CD4-positive, alpha-beta T cell treated with Interleukin-15 for 1 hour (primary cell): ENCODE data around the gene CACNA1C.

Experiments used
- DNase-seq: peaks from one replicate; pipeline ENCODE4 v3.0.0-alpha.2; 2020

The CACNA1C gene

GRCh38 chr12:2616763-2617162 lies 564.0 kb downstream of the CACNA1C start:
- DNase-seq, result no peak

DNA sequence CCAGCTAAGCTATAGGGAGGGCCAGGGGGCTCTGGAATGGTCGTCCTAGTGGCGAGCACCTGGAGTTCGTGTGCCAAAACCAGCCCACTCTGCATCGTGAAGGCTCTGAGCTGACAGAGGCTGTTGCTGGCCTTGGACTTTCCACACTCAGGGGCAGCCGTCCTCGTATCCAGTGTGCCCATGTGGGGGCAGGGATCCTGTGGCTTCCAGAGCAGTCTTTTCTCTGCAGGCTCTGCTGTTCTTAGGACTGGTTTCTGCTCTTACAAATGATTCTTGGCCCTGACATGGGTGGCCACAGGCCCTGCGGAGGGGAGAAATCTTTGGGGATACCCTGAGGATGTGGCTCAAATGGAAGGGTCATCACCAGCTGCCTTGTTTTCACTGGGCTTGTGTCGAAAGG lies 564.6 kb downstream of the CACNA1C start:
- no peak for DNase-seq

DNA sequence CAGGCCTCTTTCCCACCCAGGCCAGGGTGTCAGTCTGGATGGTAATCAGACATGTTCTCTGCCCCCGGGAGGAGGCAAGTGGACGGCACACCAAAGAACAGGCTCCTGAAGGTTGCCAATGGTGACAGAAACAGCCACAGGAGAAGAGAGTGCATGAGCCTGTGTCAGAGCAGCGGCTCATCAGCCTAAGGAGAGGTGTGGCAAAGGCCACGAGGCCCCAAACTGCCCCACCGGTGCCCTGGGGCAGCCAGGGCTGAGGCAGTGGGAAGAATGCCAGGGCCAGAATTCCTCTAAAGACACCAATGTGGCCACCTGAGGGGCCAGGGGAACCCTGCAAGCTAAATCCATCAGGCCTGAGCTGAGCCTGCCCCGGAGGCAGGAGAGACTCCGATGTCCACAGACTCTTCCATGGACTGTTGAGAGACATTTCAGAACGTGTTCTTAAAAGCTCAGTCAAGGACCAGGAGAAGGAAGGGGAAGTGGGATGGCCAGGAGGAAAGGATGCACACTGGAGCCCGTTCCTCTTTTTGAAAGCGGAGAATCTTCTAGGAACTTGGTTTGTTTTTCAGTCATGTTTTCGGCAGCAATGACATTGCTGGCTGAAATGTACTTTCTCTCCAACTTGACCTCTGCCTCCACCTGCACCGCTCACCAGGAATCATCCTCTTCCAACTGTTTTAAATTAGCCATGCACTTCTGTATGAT lies 565.7 kb downstream of the CACNA1C start:
- no peak for DNase-seq

DNA sequence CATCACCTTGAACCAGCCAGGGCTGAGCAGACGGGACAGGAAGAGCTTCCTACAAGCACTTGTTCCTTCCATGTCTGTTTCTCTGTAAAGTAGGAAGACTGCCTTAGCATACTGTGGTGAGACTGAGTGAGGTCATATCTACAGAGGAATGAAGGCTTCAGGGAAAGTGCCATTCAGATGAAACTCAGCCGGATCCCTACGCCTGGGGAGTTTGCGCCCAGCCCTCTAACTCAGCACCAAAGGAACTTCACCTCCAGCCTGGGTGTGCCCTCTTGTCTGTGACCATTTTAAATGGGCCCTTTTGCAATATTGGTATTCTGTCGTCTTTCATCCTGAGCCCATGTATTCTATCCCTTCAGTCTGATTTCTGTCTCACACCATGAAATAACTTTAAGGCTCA lies 566.3 kb downstream of the CACNA1C start:
- no peak for DNase-seq

DNA sequence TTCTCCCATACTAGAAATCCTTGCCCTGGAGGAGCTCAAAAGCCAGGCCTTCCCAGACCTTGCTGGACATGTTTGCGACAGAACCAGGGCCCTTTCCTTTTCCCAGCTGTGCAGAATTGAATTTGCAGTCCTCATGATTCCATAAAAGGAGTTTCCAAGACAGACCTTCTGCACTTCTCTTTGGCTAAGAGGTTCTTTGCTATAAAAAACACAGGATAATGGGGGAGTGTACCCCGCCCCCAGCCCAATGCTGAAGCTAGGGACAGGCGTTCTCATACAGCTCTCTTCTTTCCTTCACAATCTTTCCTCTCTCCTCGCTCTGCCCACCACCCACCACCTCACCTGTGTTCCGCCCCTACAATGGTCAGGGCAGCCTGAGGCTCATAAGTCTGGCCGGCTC lies 569.7 kb downstream of the CACNA1C start:
- no peak for DNase-seq

DNA sequence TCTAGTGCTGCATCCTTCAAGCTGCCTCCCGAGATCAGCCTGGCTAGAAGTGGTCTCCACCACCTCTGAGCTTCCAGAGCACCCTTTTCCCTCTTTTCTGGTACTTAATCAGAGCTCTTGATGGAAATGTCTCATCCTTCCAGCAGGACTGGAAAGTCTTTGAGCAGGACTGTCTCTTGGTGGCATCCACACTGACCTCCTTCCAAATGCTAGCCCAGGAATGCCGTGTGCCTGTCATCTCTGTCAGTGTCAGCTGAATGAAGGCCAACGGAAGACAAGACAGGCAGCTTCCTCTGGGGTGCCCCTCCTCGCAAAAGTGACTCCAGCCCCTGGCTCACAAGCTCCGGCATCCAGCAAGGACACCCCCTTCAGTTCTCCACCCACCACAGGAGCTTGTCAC lies 570.7 kb downstream of the CACNA1C start:
- no peak for DNase-seq

GRCh38 chr12:2624543-2625288 lies 571.9 kb downstream of the CACNA1C start:
- DNase-seq, result no peak

DNA sequence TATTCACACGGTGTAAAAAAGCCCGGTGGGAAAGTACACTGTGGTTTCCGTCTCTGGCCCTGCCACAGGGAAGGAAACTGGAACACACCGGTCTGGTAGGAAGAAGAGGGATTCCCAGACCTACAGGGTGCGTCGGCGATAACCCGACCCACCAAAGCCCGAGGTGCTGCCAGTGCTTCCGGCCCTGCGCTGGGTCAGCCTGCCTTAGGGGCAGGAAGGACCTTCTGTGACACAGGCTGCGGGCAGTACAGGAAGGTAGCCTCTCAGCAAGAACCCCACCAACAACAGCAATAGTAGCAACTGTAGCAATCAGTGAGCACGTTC lies 572.5 kb downstream of the CACNA1C start:
- DNase-seq, result no peak

- no peak for DNase-seq
These were observed 574.5 kb downstream of the CACNA1C start for GRCh38 chr12:2627076-2627834.

DNA sequence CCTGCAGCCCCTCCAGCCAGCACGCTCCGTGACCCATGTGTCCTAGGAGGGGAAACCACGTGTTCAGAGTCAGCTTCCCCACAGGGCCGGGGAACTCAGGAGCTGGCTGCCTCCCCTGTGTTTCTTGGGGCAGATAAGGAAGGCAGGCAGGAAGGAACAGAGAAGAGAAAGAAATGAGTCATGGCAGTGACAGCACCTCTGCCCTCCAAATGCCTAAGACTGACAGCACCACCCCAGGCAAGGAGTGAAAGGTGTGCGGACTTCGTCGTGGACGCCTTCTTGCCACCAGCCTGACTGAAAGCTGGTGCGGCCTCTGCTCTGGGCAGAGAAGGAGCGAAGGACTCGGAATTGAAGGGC lies 575.0 kb downstream of the CACNA1C start:
- no peak for DNase-seq

DNA sequence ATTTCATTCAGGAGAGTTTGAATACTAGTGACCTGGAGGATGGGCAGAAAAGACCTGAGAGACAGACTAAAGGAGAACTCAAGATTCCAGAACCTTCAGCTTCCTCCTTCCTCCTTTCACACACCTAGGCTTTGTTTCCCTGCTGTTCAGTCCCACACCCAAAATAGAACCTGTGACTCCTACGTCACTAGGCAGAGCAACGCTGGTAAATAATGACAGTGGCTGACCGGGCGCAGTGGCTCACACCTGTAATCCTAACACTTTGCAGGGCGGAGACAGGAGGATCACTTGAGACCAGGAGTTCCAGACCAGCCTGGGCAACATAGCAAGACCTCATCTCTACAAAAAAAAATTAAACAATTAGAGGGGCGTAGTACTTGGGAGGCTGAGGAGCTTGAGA lies 575.6 kb downstream of the CACNA1C start:
- no peak for DNase-seq

DNA sequence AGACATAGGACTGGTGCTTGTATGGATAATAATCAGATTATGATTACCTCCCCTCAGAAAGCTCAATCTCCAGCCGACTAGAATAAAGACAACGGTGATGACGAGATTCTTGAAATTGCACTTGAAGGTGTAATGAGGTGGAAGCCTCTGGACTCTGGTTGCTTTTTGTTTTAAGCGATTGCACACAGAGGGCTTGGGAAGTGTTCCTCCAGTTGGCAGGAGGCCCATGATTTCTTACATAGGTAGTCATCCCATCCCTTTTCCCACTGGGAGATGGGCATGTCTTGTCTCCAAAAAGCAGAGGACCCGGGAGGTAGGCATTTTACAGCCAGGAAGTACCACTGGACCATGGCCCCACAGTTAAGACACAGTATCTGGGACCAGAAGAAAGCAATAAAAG lies 576.3 kb downstream of the CACNA1C start:
- no peak for DNase-seq

DNA sequence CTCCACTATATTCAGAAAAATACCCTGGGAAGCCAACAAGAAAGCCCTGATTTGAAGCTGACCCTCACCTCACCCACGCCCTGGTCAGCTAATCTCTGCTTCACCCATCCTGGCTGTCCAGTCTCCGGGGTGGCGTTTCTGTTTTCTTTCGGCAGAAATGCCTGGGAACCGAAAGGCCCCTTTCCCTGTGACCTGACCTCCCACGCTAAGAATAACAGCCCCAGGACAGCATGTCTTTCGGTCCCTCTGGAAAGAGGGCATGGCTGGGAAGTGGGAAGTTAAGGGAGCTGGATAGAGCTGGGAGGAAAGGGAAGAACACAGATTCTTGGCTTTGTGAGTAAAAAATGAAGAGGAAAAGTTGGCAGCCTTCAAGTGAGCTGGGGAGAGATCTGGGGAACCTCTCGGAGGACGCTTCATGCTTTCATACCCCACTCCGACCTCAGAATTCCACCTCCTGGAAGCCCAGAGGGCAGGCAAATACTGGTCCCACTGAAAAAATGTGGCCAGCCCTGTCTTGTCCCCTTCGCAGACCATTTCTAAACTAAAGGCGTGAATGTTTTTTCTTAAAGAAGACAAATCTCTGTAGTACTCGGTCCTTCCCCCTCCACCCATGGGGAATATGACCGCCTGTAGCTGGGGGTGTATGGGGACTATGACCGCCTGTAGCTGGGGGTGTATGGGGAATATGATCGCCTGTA lies 579.0 kb downstream of the CACNA1C start:
- DNase-seq, result no peak

DNA sequence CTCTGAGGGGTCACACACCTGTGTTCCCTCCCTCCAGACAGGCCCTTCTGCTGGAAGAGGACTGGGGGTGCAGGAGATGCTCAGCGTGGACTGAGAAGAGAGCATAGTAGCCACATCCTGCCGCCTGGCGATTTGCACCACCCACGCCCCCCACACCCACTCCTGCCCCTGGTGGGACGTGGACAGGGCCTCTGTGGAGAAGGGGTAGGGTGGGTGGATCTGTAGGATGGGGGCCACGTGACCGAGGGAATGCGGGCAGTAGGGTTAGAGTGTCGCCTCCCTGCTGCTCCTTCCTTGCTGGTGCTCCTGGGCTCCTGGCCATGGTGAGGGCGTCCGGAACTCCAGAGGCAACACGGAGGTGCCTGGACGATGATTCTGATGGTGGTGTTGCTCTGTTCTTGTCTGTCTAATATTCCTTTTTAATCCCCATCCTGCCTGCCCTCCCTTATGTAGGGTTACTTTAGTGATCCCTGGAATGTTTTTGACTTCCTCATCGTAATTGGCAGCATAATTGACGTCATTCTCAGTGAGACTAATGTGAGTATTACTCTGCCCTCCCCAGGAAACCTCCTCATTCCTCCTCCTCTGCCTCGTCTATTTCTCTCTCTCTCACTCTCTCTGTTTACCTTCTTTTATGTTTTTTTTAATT lies 580.5 kb downstream of the CACNA1C start:
- DNase-seq, result no peak

GRCh38 chr12:2633825-2634200 lies 581.0 kb downstream of the CACNA1C start:
- DNase-seq, result no peak

DNA sequence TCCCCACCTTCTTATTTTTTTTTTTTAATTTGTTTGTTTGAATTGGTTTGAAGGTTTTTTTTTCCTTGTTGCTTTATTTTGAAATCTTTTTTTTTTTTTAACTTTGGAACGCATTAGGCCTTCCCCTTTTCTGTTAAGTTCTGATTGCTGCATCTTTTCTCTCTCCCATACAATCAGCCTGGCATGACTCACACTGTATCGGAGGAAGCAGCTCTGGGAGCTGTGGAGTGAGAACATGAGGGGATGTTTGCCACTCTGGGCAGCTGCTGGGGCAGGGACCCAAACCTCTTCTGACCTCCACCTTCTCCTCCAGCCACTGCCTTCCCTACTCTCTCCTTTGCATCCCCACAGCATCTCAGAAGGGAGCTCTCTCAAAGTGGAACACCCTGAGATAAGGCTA lies 581.7 kb downstream of the CACNA1C start:
- DNase-seq, result no peak

DNA sequence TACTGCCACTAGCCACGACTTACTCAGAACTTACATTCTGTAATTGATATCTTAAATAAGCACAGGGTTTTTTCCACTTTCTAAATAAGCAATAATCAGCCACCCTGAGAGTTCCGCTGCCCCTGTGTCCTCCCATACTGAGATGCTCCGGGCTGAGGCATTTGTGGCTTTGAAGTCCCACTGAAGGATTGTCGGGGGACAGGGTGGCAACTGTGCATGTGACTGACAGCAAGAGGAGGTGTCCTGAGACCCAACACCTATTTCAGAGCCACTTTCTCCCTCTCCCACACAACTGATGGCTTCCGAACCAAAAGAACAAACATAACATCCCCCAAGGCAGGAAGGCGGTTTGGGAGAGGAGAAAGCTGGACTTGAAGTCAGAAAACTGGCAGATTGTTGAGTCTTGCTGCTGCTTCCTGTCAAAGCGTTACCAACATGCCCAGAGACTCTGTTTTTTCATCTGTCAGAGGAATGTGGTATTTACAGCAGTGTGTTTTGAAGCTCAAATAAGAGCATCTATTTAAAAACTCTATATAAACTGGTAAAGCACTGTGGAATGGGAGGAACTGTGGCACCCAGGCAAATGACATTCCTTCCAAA lies 584.1 kb downstream of the CACNA1C start:
- DNase-seq, result no peak

GRCh38 chr12:2637371-2637770 lies 584.6 kb downstream of the CACNA1C start:
- DNase-seq, result no peak

DNA sequence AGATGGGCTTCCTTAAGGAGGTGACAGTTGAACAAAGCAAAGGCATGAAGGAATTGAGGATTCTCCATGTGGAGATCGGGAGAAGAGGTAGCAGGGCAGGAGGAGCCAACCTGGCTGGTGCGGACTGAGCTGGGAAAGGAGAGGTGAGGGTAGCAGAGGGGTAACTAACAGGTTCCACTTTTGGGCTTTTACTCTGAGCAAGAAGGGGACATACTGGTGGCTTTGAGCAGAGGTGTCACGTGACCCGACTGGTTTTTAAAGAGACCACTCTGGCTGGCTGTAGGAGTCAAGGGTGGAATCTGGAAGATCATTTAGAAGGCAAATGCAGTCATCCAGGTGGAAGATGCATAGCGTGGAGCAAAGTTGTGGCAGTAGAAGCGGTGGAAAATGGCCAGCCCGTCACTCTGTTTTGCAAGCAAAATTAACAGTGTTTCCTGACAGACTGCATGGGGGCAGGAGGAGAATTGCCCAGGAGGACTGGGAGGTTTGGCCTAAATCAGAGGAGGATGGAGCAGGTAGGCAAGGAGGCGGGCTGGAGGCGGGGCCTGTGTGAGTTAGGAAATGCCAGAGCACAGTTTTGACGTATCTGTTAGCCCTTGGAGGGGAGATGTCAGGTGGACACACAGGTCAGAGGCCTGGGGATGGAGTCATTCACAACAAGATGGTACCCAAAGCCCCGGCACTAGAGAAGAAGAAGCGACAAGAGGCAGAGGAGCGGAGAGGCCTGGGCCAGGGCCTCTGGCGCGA lies 585.7 kb downstream of the CACNA1C start:
- no peak for DNase-seq

- DNase-seq, result no peak
These were observed 586.2 kb downstream of the CACNA1C start for GRCh38 chr12:2639020-2639298.

- DNase-seq, result no peak
These were observed 587.5 kb downstream of the CACNA1C start for GRCh38 chr12:2640281-2640680.

DNA sequence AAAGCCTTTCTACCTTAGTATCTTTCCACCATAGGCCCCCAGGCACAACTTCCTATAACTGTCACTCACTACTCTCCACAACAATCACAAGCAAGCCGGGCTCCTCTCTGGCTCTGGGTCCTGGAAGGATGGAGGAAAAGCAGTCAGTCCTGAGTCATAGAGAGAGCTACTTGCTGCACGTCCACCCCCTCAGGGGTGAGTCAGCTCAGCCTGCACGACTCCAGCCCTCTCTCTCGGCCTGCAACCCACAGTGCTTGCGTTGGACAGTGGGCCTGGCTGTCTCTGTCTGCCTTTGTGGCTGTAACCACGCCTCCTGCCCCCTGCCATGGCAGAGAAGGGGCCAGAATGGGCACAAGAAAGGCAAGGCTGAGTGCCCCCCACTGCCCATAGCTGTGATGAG lies 587.9 kb downstream of the CACNA1C start:
- DNase-seq, result no peak
